Head of caudate nucleus (tissue), 42 donors: Measurements from ENCODE around the gene MTMR11.
A peak's percentile ranks its signal among the peaks of the same experiment; 100 is the strongest.

Source experiments
- DNase-seq, 42 donors: peaks; one replicate each; pipeline versions ENCODE4 v3.0.0 to v3.0.0-alpha.2; 2020 to 2021; ENCODE audit warnings: mixed read lengths in 7 of 42
- intact Hi-C: fragments of 100-400 bp; cut with DNase I; formaldehyde crosslinking; loops from one replicate; pipeline ENCODE4 v1.15.0; 2022

MTMR11 gene

GRCh38 chr1:149881876-149882275 lies 54.8 kb downstream of the MTMR11 start:
- DNase-seq: peak in 1 of 42 donors; percentile 17
- intact Hi-C loops: no loop called here

- DNase-seq: no peak
- intact Hi-C loops: no loop called here
Observed at GRCh38 chr1:149879556-149879955, 57.1 kb downstream of the MTMR11 start.
